Mesenchymal stem cell (in vitro differentiated cells and primary cell): ENCODE data around the gene CELF2.

Source experiments
- DNase-seq: peaks from one replicate; pipeline ENCODE4 v3.0.0-alpha.2; 2013
- H2AFZ ChIP-seq: one replicate; pipeline ENCODE4 v1.6.1; 2013; ENCODE audit warnings: low read depth, mild to moderate bottlenecking, control low read depth, inconsistent platforms, low read length, moderate library complexity
- H2AK5ac ChIP-seq: 2 replicates; pipeline ENCODE4 v1.6.1; 2013; ENCODE audit warnings: low read length, moderate library complexity, mild to moderate bottlenecking, inconsistent platforms; ENCODE audit not compliant: severe bottlenecking
- H2BK120ac ChIP-seq: one replicate; pipeline ENCODE4 v1.6.1; 2013; ENCODE audit warnings: low read depth, mild to moderate bottlenecking, inconsistent platforms, low read length, moderate library complexity
- H2BK12ac ChIP-seq, 2 experiments: one replicate each; pipeline ENCODE4 v1.6.1; 2013; ENCODE audit warnings: inconsistent platforms in 2 of 2, low read length in 2 of 2, mild to moderate bottlenecking in 2 of 2, moderate library complexity in 2 of 2, control low read depth in 1 of 2
- H2BK15ac ChIP-seq: one replicate; pipeline ENCODE4 v1.6.1; 2013; ENCODE audit warnings: mild to moderate bottlenecking, low read depth, inconsistent platforms; ENCODE audit not compliant: poor library complexity, severe bottlenecking
- H2BK5ac ChIP-seq: 2 replicates; pipeline ENCODE4 v1.6.1; 2013; ENCODE audit warnings: low read depth, mild to moderate bottlenecking, low read length, control low read depth, inconsistent platforms; ENCODE audit not compliant: poor library complexity, severe bottlenecking
- H3K14ac ChIP-seq, 2 experiments: one replicate each; pipeline ENCODE4 v1.6.1; 2013; ENCODE audit warnings: inconsistent platforms in 2 of 2, low read length in 2 of 2, control low read depth in 1 of 2, mild to moderate bottlenecking in 1 of 2, moderate library complexity in 1 of 2
- H3K18ac ChIP-seq, 2 experiments: one replicate each; pipeline ENCODE4 v1.6.1; 2013; ENCODE audit warnings: inconsistent platforms in 2 of 2, low read length in 2 of 2, control low read depth in 1 of 2, low read depth in 1 of 2, mild to moderate bottlenecking in 1 of 2
- H3K23ac ChIP-seq, 2 experiments: one replicate each; pipeline ENCODE4 v1.6.1; 2013; ENCODE audit warnings: inconsistent platforms in 2 of 2, low read length in 2 of 2, mild to moderate bottlenecking in 2 of 2, moderate library complexity in 2 of 2, control low read depth in 1 of 2
- H3K27ac ChIP-seq: 2 replicates; pipeline ENCODE4 v1.5.1; 2013; ENCODE audit warnings: mild to moderate bottlenecking, moderate library complexity, low read length, control low read depth, inconsistent platforms; ENCODE audit not compliant: poor library complexity, severe bottlenecking
- H3K27me3 ChIP-seq, 2 experiments: 2 replicates each; pipeline versions ENCODE4 v1.6.1 to v1.7.0; 2013; ENCODE audit warnings: low read length in 2 of 2, mild to moderate bottlenecking in 2 of 2, moderate library complexity in 2 of 2, control low read depth in 1 of 2, inconsistent platforms in 1 of 2; ENCODE audit not compliant: control insufficient read depth in 1 of 2, insufficient read depth in 1 of 2
- H3K36me3 ChIP-seq, 2 experiments: 2 replicates each; pipeline versions ENCODE4 v1.6.1 to v1.7.0; 2013; ENCODE audit warnings: low read length in 2 of 2, control low read depth in 1 of 2, inconsistent platforms in 1 of 2, low read depth in 1 of 2, mild to moderate bottlenecking in 1 of 2; ENCODE audit not compliant: insufficient read depth in 2 of 2, control insufficient read depth in 1 of 2
- H3K4ac ChIP-seq, 2 experiments: one replicate each; pipeline ENCODE4 v1.6.1; 2013; ENCODE audit warnings: inconsistent platforms in 2 of 2, low read length in 2 of 2, mild to moderate bottlenecking in 2 of 2, moderate library complexity in 2 of 2, control low read depth in 1 of 2, low read depth in 1 of 2
- H3K4me1 ChIP-seq: 2 replicates; pipeline ENCODE4 v1.6.1; 2013; ENCODE audit warnings: low read depth, low read length, control low read depth; ENCODE audit not compliant: control insufficient read depth, insufficient read depth
- H3K4me2 ChIP-seq: 2 replicates; pipeline ENCODE4 v1.6.1; 2013; ENCODE audit warnings: low read length, mild to moderate bottlenecking, inconsistent platforms; ENCODE audit not compliant: poor library complexity, severe bottlenecking
- H3K4me3 ChIP-seq, 2 experiments: 2 replicates each; pipeline versions ENCODE4 v1.5.1 to v1.7.0; 2013; ENCODE audit warnings: low read length in 2 of 2, mild to moderate bottlenecking in 2 of 2, control low read depth in 1 of 2, low read depth in 1 of 2; ENCODE audit not compliant: insufficient read depth in 1 of 2
- H3K79me1 ChIP-seq: replicated peaks from 2 replicates; pipeline ENCODE4 v1.6.1; 2013; ENCODE audit warnings: mild to moderate bottlenecking, control low read depth, low read length, inconsistent platforms; ENCODE audit not compliant: poor library complexity, severe bottlenecking
- H3K9ac ChIP-seq: 2 replicates; pipeline ENCODE4 v1.7.0; 2013; ENCODE audit warnings: mild to moderate bottlenecking, low read length, moderate library complexity
- H3K9me3 ChIP-seq: 2 replicates; pipeline ENCODE4 v1.7.0; 2013; ENCODE audit warnings: mild to moderate bottlenecking, low read length; ENCODE audit not compliant: control insufficient read depth
- H4K8ac ChIP-seq: one replicate; pipeline ENCODE4 v1.6.1; 2013; ENCODE audit warnings: inconsistent platforms, mild to moderate bottlenecking, low read length, moderate library complexity
- H4K91ac ChIP-seq: one replicate; pipeline ENCODE4 v1.6.1; 2013; ENCODE audit warnings: mild to moderate bottlenecking, low read length, inconsistent platforms
- WGBS: methylation state at CpG from one replicate; pipeline ENCODE4 v1.1.7; 2013; ENCODE audit warnings: mixed read lengths; 5-methylcytosine and 5-hydroxymethylcytosine counted together

CELF2 gene

DNA sequence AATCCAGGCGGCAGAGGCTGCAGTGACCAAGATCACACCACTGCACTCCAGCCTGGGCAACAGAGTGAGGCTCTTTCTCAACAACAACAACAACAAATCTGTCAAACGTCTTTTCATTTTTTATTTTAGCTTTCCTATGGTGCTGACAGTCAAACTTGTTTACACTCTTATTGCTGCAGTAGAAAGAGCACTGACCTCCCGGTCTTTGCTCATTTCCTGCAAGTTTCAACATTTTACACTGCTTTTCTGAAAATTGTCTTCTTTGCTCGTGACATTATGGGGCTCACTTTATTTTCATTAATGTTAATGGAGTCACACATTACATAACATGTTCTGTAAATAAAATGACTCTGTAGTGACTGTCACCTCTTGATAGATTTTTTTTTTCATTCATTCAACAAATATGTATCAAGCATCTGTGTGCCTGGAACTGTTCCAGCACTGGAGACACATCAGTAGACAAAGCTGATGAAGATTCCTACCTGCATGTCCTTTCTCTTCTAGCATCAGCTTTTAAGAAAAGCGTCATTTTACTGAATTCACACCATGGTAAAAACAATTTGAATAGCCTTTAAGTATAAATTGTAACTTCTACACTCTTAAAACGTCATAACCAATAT is 277.3 kb downstream of the CELF2 start:
- Histone ChIP-seq H3K18ac (no peak overlapping the region), H3K4me3 (no peak overlapping the region), H2BK120ac (no peak overlapping the region), H2BK12ac (no peak overlapping the region), H3K4me1 (peaks cover 3% of the 10 kb centered on the region), H3K79me1 (peaks cover 3% of the 10 kb centered on the region), H3K4ac (no peak overlapping the region), H3K4me2 (no peak overlapping the region), H2BK15ac (no peak overlapping the region), H3K36me3 (peaks cover 35 to 86% of the 10 kb centered on the region in 2 experiments), H2BK5ac (no peak overlapping the region), H2AFZ (no peak overlapping the region), H3K23ac (no peak overlapping the region), H3K27ac (no peak overlapping the region), H3K27me3 (no peaks in the 10 kb centered on the region), H4K8ac (no peak overlapping the region), H3K9me3 (no peaks in the 10 kb centered on the region), H2AK5ac (no peak overlapping the region), H3K9ac (no peak overlapping the region), H3K14ac (no peak overlapping the region), H4K91ac (no peak overlapping the region)
- 81% methylated on average over 3 of the region's 6 CpGs for WGBS
- DNase-seq, result no peak

DNA sequence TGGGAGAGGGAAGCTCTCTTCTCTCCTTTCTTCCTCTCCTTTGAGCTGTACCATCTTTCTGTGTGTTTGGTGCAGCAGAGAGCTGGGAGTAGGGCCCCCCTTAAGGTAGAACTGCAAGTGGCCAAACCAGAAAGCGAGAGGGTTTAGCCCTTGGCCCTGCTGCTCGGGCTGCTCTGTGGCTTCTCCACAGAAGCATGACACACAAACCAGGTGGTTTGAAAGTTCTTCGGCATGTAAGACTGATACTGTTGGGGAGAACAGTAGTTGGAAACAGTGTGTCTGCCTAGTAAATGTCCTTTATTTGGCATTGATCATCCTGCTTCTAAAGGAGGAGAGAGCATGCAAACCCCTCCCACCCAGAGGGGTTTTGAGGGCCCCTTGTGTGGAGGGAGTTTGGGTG is 277.8 kb downstream of the CELF2 start:
- Histone ChIP-seq H2AK5ac (no peak overlapping the region), H2BK15ac (no peak overlapping the region), H3K36me3 (peaks cover 32 to 84% of the 10 kb centered on the region in 2 experiments), H4K91ac (no peak overlapping the region), H4K8ac (no peak overlapping the region), H2BK120ac (no peak overlapping the region), H3K18ac (no peak overlapping the region), H3K79me1 (peaks cover 3% of the 10 kb centered on the region), H3K9ac (no peak overlapping the region), H3K9me3 (no peaks in the 10 kb centered on the region), H3K14ac (no peak overlapping the region), H3K27ac (no peak overlapping the region), H3K4me1 (peaks cover 3% of the 10 kb centered on the region), H3K27me3 (no peaks in the 10 kb centered on the region), H2BK12ac (no peak overlapping the region), H3K4ac (no peak overlapping the region), H3K4me2 (no peak overlapping the region), H2BK5ac (no peak overlapping the region), H3K23ac (no peak overlapping the region), H2AFZ (no peak overlapping the region), H3K4me3 (no peak overlapping the region)
- 91% methylated on average over 3 of the region's 3 CpGs for WGBS
- no peak for DNase-seq

DNA sequence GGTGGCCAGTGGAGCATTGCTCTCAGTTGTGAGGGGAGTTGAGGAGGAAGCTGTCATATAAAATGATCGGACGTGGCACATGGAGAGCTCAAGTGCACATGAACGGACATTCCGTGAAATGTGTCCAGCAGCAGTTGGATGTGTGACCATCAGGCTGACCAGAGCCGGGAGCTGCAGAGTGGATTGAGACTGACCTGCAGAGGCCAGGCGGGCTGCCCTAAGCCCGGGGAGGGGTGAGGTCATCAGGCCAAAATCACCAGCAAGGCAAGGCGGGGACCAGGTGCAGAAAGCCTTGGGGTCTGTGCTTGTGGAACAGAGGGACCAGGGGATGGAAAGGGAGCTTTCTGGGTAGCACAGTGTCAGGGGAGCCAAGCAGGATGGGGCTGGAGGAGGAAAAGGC is 279.5 kb downstream of the CELF2 start:
- no peak overlapping the region for H3K4me3 ChIP-seq
- H3K27ac ChIP-seq, result no peak overlapping the region
- H3K9me3 ChIP-seq, result no peaks in the 10 kb centered on the region
- H3K4me2 ChIP-seq, result no peak overlapping the region
- H2AK5ac ChIP-seq, result no peak overlapping the region
- H2AFZ ChIP-seq, result no peak overlapping the region
- no peak overlapping the region for H3K23ac ChIP-seq
- no peaks in the 10 kb centered on the region for H3K27me3 ChIP-seq
- DNase-seq, result no peak
- no peak overlapping the region for H2BK5ac ChIP-seq
- no peak overlapping the region for H4K8ac ChIP-seq
- H4K91ac ChIP-seq, result no peak overlapping the region
- peaks cover 3% of the 10 kb centered on the region for H3K4me1 ChIP-seq
- 94% methylated on average over 8 of the region's 8 CpGs for WGBS
- H2BK120ac ChIP-seq, result no peak overlapping the region
- peaks cover 37 to 78% of the 10 kb centered on the region in 2 experiments for H3K36me3 ChIP-seq
- H2BK12ac ChIP-seq, result no peak overlapping the region
- H3K14ac ChIP-seq, result no peak overlapping the region
- no peak overlapping the region for H2BK15ac ChIP-seq
- H3K4ac ChIP-seq, result no peak overlapping the region
- no peak overlapping the region for H3K9ac ChIP-seq
- H3K18ac ChIP-seq, result no peak overlapping the region
- peaks cover 3% of the 10 kb centered on the region for H3K79me1 ChIP-seq

DNA sequence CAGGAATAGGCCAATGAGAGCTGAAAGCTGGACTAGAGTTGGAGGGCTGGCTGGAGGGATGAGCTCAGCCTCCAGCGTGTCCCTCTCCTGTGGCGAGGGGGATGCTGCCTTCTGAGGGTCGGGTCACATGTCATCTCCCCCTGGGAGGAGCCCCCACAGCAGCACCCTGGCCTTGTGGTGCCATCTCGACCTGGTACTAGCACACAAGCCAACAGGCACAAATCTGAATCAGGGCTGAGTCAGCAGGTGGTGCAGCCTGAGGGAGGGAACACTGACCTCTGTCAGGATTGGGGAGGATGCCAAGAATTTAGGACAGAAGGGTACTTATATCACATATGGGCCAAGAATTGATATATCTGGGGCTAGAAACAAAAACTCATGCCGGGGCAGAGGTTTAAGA is 280.4 kb downstream of the CELF2 start:
- Histone ChIP-seq H2BK12ac (no peak overlapping the region), H4K91ac (no peak overlapping the region), H4K8ac (no peak overlapping the region), H2AFZ (no peak overlapping the region), H3K4ac (no peak overlapping the region), H3K27me3 (no peaks in the 10 kb centered on the region), H2AK5ac (no peak overlapping the region), H3K4me1 (peaks cover 3% of the 10 kb centered on the region), H3K14ac (peak overlapping the region in 1 of 2 experiments; percentile 62), H2BK15ac (no peak overlapping the region), H3K9me3 (no peaks in the 10 kb centered on the region), H3K36me3 (peaks cover 32 to 78% of the 10 kb centered on the region in 2 experiments), H3K4me3 (no peak overlapping the region), H3K79me1 (peaks cover 3% of the 10 kb centered on the region), H3K23ac (no peak overlapping the region), H2BK120ac (no peak overlapping the region), H3K18ac (no peak overlapping the region), H2BK5ac (no peak overlapping the region), H3K27ac (no peak overlapping the region), H3K4me2 (no peak overlapping the region), H3K9ac (no peak overlapping the region)
- 82% methylated on average over 4 of the region's 5 CpGs for WGBS
- no peak for DNase-seq
